ENCODE data around the gene LAMB1.
"Not testable (repeated sequence)": the region's sequence is repeated elsewhere in the genome, so short reads cannot be mapped to it uniquely, and the experiment has no call there.

The LAMB1 gene

DNA sequence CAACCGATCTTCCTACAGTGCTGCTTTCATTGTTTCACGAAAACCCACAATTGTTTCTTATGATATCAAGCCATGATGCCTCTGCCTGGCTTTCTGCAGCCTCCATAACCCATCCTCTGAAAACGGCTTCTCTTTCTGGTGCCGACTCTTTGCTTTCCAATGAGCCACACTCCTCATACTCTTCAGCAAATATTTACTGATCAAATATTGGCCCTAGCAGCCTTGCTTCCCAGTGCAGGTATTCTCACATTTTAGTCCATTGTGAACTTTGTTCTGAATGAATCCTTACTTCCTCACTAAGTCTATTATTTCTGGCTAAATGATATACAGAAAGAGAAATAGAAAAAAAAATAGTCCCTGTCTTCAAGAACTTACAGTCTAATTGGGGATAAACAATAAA lies 35.5 kb downstream of the LAMB1 start:
- DNase-seq, result no peak

DNA sequence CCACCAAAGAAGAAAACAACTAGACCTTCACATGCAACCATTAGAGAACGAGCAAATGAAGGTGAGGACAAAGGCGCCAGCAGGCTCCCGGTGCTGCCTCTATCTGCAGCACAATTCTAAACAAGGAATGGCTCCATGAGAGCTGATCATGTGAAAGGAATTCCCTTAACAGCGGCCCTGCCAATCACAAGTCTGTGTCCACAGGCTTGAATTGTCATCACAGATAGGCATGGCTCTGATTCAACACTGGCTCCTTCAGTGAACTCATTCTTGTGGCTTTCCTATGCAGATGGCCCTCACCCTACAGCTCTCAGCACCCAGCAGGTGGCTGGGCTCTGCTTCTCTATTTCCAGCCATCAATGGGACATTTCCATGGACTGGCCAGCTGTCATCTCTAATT lies 36.2 kb downstream of the LAMB1 start:
- DNase-seq, result no peak

DNA sequence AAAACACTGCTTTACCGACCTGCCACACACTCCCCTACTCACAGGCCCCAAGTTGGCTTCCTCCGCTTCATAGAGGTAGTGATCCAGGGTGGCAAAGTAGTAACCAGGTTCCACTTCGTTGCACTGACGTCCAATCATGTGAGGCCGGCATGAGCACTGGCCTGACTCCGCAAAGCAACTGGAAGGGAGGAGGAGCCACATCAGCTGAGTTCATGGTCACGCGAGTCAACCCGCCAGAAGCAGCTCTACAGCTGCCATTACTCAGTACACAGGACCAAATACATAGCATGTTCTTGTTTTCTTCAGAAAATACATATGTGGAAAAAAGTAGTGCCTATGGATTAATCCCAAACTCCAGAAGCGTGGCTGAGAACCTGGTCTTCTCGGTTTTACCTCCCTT lies 38.5 kb downstream of the LAMB1 start:
- no peak for DNase-seq

DNA sequence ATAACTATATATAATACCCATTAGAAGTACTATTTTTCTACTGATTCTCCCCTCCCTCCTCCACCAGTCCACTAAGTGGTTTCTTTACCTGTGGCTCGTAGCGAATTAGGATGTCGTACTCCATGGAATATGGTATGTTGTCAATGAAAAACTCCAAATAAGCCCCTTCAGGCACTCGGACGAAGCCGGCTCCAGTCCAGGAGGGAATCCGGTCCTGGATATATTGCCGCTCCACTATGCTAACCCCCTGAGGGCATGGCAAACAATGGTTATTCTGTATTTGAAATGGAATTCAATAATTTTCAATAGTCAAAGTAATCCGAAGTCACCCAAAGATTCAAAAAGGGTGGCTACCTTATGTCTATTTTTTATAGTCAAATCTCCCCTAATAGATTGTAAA lies 40.1 kb downstream of the LAMB1 start:
- DNase-seq, result no peak

DNA sequence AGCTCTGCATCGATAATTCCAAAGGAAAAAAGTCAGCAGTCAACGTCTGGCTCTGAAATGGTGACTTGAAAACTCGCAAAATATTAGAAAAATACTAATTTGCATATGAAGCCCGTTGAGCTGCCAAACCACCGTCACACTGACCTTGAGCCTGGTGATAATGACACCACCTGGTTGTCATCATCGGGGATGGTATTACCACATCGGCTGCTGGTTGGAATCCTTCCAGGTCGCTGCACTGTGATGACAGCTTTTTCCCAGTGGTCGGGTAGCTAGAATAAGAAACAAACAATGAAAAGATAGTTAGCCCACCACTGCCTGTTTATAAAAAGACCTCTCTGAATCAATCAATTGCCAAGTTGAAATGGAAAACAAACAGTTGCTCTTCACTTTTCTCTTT lies 41.6 kb downstream of the LAMB1 start:
- no peak for DNase-seq

DNA sequence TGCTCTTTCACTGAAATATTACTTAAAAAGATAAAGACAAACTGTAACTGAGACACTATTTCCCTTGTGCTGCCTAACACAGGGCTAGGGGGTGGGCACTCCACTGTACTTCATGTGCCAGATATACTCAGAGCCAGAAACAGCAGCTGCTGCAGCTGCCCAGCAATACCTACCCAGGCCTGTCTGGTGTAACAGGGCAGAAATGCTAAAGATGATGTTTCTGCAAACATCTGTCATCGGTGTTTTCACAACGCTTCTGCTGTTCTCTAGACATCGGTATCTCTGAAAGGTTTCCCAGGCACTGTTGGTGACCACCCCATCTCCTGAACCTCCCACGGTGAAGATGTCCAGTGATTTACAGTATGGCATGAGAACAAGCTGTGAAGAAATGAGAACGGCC lies 42.7 kb downstream of the LAMB1 start:
- no peak for DNase-seq

DNA sequence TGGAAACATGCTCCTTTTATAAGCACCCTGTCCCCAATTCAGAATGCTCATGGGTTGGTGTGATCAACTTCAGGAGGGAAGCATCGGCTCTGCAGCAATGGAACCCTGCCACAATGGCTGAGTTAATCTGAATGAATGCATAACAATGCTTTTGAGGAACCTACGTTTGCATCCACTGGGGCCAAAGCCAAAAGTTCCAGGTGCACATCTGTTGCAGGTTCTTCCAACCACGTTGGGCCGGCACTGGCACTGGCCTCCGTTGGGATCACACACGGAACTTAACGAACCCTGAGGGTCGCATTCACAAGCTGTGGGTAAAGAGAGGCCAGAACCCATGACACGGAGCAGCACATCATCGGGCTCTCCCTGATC lies 43.4 kb downstream of the LAMB1 start:
- no peak for DNase-seq

DNA sequence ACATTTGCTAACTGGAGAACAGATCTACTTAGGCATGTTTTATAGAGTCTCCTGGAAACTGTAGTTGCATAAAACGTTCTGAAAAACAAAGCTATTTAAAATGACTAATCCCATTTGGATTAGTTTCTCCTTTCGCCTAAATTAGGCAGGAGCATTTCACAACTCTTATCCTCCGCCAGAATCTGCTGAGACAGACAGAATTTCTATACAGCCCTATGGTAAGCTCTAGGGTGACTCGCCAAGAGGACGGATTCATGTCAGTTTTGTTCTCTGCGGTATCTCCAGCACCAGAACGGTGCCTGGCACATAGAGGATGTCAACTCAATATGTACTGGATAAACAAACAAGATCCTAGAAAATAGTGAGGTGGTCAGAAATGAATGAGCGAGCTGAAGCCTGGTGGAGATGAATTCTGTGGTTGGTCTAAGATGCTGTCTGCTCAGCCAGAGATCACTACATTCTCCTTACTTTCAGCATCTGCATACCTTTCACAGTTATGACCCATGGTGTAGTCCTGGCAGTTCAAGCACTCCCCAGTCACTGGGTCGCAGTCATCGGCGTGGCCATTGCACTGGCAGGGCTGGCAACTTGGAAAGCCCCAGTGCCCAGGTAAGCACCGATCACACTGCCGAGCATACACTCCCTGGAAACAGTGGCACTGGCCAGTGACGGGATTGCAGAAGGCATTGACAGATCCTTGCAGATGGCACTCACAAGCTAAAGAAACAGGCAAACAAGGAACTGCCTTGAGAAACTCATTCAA lies 44.0 kb downstream of the LAMB1 start:
- no peak for DNase-seq

DNA sequence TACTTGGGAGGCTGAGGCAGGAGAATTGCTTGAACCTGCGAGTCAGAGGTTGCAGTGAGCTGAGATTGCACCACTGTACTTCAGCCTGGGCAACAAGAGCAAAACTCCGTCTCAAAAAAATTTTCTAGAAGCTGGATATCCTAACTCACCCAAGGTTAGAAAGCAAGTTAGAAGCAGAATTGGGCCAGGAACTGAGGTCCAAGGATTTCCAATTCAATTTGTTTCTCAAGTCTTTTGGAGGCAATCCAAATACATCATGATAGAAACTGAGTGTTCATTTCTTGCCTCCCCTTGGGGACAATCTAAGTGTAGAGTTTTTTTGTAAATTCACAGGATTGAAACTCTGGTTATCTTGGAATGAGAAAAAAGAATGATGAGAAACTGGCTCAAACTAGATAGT lies 45.5 kb downstream of the LAMB1 start:
- no peak for DNase-seq

DNA sequence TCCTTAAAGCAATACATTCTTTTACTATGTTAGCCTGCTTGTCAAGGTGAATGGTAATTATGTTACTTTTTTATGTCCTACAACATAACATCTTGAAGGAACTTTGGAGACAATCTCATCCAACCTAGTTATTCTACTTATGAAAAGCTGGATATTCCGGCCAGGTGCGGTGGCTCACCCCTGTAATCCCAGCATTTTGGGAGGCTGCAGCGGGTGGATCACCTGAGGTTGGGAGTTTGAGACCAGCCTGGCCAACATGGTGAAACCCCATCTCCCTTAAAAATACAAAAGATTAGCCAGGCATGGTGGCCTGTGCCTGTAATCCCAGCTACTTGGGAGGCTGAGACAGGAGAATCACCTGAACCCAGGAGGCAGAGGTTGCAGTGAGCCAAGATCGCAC lies 46.0 kb downstream of the LAMB1 start:
- DNase-seq, result not testable (repeated sequence)

DNA sequence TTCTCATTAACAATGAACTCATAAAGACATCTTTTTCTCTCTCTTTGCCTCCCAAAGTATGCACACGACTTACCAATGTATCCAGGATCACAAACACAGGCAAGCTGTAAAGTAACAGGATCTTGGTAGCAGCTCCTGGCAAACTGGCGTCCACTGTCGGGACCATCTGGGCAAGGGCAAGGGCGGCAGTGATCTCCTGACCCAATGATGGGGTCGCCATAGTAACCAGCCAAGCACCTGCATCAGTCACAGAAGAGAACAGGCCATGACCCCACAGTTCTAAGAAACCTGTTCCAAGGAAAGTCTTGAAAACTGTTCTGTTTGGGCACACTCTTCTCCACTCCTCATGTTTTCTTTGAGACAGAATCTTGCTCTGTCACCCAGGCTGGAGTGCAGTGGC lies 47.6 kb downstream of the LAMB1 start:
- DNase-seq, result no peak

DNA sequence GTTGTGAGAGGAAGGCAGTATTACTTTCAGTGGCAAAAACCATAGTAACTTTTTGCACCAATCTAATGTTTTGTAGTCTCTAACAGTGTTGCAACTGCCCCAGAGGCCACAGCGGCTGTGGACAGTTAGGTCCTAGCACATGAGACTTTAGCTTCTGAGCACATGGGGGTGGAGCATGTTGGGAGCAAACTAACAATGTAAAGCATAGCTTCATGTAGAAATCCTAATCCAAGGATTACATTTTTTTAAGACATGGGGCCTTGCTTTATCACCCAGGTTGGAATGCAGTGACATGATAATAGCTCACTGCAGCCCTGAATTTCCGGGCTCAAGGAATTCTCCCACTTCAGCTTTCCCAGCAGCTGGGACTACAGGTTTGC lies 49.0 kb downstream of the LAMB1 start:
- DNase-seq, result no peak

DNA sequence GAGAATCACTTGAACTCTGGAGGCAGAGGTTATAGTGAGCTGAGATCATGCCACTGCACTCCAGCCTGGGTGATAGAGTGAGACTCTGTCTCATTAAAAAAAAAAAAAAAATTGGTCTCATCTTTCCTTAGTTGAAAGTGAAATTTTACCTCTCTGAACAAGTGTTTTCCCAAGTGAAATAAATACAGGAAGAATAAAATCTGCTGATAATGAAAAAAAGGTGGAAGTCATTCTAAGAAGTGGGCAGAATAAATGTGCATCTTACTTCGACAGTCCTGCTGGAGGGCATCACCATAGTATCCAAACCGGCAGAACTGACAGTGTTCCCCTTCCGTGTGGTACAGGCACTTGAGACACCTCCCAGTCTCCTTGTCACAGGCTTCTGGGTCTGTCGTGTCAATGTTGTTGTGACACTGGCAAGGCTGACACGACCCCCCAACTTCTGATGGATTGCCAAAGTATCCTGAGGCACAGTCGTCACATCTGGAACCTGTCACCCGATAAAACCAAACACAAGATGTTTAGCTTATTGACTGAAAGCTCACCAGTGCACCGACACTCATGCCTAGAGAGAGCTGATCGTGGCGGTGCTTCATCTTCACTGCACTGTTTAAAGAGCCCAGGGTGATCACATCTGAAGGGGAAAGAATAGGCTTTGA lies 49.6 kb downstream of the LAMB1 start:
- DNase-seq, result no peak

DNA sequence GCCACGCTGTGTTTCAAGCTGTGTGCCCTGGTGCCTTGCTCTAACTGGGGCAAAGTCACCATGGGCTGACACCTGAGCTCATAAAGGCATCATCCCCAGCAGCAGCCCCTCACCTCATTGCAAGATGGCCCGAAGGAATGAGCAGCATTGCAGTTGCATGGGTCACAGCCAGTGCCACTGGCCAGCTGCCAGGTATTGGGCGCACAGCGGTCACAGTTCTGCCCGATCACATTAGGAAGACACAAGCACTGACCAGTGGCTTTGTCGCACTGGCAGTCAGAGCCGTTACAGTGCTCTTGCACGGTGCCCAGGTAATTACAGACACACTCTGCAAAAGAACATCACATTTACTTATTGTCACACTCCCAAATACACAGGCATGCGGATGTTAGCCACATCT lies 51.1 kb downstream of the LAMB1 start:
- DNase-seq, result no peak

DNA sequence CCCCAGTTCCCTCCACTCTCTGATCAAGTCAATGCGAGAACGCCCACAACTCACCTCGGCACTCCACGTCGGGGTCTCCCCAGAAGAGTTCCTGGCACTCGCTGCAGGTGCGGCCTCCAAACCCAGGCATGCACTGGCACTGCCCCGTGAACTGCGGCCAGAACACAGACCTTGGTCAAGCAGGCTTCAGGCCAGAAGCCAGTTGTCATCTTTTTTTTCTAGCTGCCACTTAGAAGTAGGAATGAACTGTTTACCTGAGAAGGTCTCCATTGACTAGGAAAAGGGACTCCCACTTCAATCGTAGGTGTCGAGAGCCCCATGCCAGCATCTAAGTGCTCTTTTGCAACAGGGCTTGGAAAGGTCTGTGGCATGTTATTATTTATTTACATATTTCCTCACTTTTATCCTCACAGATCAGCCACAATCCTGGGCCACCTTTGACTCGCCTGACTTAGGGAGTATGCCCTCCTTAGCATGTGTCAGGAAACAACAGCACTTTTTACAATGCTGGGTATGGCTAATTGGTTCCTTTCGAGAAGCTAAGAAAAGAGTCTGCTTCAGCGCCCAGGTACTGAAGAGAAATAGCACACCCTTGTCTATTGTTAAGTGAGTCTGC lies 51.7 kb downstream of the LAMB1 start:
- DNase-seq, result no peak

DNA sequence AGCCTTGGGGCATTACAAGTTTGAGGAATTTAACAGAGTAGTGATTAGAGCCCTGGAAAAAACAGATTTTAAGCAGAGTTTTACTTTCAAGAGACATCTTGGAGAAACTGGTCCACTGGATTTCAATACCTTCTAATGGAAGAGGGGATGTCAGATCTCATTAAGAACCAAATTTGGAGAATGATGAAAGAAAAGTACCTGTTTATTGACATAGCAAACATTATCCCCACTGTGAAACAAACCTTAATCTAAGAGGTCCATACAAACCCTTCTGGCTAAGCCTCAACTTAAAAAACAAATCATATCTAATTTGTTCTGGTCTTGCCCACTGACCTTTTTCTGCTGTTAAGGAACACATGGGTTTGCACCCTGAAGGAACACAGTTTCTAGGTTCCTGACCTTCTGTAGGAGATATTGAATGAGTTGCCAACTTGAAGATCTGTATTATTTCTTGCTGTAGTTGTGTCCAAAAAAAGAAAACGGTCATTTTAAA lies 53.5 kb downstream of the LAMB1 start:
- no peak for DNase-seq

DNA sequence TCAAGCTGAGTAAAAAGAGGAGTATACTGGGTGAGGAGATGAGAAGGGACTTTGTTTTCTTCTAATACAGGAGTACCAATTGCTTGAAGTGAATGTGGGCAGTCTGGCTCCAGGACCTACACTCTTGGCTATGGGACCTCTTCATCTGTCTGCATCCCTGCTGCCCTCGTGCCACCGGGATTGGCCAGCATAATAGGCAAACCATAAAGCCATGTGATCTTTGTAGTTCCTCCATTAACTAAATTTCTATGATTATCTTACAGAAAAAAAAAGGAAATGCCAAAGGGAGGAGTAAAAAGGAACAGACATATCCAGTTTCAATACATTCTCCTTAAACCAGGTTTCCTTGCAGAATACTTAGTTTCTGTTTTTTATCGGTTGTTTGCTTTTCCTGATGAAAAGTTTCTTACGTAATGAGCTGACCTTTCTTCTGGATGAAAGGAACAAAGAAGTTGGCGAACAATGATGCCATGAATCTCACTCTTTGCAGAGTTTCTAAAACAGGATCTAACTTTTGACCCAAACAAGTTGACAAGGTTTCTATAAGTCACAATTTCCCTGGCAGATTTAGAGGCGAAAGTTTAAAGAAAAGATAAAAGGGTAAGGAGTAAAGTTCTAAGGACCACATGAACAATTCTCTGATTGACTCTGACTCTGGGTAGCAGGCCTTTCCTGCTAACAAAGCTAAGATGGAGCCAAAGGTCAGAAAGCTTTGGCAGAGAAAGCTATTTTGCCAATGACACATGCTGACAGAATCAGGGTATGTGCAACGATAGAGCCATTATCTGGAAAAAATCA lies 54.1 kb downstream of the LAMB1 start:
- DNase-seq, result no peak

DNA sequence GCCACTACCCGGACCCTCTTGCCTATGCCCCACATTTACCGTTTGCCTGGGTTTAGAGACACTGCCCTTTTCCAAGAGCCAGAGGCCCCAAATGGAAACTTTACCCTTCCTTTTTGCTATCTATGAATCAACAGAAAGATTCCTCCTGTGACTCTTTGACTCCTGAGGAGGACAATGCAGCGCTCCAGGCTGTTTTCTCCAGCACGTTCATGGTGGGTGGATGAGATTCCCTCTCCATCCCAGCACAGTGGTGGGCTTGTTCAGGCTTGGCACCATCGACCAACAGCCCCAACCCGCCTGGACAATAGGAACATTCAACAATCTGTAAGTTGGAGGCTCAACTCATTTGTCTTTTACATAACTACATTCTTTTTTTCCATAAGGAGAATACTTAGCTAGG lies 56.1 kb downstream of the LAMB1 start:
- no peak for DNase-seq

DNA sequence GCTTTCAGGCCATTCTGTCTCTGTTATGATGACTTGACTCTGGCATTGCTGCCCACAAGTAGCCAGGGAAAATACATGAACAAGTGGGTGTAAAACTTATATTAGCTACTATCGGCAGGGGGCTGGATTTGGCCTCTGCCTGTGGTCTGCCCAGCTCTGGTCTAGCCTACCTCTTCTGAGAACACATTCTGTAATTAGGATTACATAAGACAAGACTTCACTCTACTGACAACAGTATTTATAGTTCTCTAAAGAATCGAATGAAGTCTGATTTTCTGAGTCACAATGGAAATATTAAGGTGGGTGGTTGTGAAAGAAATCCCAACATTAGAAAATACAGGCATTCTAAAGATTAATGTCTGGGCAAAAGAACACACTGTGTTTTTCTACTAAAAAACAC lies 56.5 kb downstream of the LAMB1 start:
- no peak for DNase-seq

DNA sequence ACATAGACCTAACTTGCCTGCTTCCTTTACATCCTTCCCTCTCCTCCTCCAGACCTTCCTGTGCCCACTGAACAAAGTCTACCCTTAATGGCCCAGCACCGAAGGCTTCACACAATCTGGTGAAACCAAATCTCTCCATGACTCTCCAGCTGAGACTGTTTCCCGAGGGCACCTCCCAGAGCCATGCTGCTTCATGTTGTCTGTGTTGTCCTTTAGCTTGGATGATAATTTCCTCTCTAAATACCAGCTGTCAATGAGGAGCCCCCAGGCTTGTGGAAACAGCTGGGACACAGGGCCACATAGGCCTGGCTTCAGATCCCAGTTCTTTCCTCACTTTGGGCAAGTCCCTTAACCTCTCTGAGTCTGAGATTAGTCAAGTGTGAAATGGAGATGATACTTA lies 57.6 kb downstream of the LAMB1 start:
- DNase-seq, result no peak

DNA sequence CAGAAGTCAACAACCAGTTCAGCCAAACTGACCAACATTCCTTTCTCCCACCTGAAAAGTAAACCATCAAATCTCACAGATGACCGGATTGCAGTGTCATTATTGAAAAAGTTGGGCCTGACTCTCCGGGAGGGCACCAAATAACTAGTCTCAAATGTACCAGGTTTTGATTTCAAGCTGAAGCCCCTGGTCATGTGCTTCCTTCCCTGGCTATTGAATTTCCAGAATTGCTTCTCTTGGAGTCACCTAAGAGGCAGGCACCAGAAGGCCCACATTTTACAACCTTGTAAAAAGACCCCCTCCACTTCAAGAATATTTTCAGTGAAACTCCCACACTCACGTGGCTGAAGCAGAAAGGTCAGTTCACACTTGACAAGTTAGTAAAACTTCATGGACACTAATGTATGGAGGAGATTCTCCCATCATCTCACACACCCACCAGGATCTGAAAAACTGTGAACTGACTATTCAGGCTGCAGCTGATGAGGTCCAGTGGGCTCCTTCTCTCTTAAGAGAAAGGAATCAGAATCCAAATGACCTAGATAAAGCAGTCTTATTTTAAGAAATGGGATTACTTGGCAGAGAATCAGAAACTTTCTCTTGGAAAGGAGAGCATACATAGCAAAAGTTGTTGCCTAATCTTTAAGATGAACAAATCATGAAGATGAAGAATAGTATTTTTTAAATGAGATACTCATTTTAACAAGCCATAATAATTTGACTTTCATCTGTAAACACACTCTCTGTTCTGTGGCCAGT lies 58.4 kb downstream of the LAMB1 start:
- DNase-seq, result no peak

DNA sequence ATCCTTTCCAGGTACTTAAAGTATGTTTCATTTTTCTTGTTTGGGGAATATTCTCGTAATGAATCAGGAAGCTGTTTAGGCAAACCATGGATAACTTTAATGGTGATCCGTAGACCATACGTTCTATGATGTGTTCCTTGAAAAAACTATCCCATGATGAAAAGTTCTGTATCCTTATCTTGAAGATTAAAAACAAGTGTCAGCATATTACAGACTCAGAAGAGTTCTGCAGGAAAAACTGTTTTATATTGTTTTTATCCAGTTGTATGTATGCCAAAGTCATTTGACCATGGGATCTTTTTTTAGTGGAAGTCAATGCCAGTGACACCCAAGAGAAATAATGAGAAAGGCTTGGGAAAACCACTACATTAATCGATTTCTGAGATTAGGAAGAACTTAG lies 59.9 kb downstream of the LAMB1 start:
- no peak for DNase-seq

DNA sequence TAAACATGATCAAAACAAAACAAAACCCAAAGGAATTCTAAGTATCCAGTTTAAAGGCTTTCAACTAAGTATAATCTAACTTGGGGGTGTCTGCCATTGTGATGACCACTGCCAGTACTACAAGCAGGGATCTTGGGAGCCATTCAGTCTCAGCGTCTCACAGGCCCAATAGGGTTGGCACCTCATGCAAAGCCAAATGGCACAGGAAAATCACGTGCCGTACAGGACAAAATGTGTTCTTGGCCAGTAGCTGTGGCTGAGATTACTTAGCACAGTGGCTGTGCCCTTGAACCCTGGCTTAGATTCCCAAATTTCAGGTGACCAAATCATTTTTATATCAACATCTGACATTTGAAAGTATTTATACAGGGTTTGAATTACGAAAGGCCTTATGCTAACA lies 62.0 kb downstream of the LAMB1 start:
- DNase-seq, result no peak

All from activated CD4-positive, alpha-beta T cell treated with anti-CD3 and anti-CD28 coated beads, Interleukin-10, Interleukin-2, amounts not matched to agents 100 ng/mL and 50 ng/mL, durations not matched to agents 16 hours and 8 hours (primary cell).